ENCODE results near the gene TRIM54. TPM values are rescaled to one million over a fixed set of nuclear protein-coding genes. Genes with fewer than 3 reads are reported as not detected.

The TRIM54 gene
- total RNA-seq, 1 experiment from 2014 or later: 0.51 TPM

DNA sequence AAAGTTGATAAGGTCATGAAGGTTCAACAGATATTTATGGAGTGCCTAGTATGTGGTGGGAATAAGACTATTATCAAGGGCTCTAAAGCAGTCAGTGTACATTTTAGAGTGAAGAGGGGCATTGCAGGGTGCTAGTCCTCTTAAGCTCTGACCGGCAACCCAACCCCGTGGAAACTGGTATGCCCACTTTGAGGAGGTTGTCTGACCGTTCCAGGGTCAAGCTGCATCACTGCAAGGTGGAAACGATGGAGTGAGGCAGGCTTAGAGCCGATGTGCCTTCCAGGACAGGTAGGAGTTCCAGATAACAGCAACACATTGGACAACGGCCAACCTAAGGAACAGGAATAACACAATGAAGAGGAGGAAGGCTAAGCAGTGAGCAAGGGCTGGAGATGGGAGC is 27.4 kb downstream of the TRIM54 start:
- H3K36me3 ChIP-seq (ENCODE audit: low read depth, low read length): no peaks in the 10 kb centered on the region
- ChIA-PET CTCF (no interaction called here), POLR2A (ENCODE audit: unreplicated experiment) (no interaction called here)
- no peaks in the 10 kb centered on the region for H3K9me2 ChIP-seq (replicated peaks; ENCODE audit: low read length)
- H3F3A ChIP-seq (ENCODE audit: low read length, unreplicated experiment): no peaks in the 10 kb centered on the region
- H3K9me3 ChIP-seq (ENCODE audit: low read length): no peaks in the 10 kb centered on the region
- H3K27ac ChIP-seq (ENCODE audit: low read length): no peak overlapping the region
- TF ChIP-seq EZH2 (IDR thresholded peaks at IDR 0.05; ENCODE audit: low read length, unreplicated experiment): no peak
- no peak for TF ChIP-seq EZH2phosphoT487 (IDR thresholded peaks at IDR 0.05; ENCODE audit: borderline replicate concordance, low read length)
- TF ChIP-seq, protein P1, sequence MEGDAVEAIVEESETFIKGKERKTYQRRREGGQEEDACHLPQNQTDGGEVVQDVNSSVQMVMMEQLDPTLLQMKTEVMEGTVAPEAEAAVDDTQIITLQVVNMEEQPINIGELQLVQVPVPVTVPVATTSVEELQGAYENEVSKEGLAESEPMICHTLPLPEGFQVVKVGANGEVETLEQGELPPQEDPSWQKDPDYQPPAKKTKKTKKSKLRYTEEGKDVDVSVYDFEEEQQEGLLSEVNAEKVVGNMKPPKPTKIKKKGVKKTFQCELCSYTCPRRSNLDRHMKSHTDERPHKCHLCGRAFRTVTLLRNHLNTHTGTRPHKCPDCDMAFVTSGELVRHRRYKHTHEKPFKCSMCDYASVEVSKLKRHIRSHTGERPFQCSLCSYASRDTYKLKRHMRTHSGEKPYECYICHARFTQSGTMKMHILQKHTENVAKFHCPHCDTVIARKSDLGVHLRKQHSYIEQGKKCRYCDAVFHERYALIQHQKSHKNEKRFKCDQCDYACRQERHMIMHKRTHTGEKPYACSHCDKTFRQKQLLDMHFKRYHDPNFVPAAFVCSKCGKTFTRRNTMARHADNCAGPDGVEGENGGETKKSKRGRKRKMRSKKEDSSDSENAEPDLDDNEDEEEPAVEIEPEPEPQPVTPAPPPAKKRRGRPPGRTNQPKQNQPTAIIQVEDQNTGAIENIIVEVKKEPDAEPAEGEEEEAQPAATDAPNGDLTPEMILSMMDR (conservative IDR thresholded peaks at IDR 0.05; ENCODE audit: low read depth, low read length): no peak
- no peak overlapping the region for H3K9ac ChIP-seq (ENCODE audit: low read length)
- no peaks in the 10 kb centered on the region for H4K20me1 ChIP-seq (ENCODE audit: low read length)
- H3K4me3 ChIP-seq (ENCODE audit: low read length): no peak overlapping the region
- ATAC-seq (no peak), DNase-seq (no peak)
- H3K79me2 ChIP-seq (ENCODE audit: low read length): no peaks in the 10 kb centered on the region
- H2AFZ ChIP-seq (ENCODE audit: low read length): no peak overlapping the region
- H3K4me2 ChIP-seq (ENCODE audit: low read length): no peak overlapping the region
- intact Hi-C loops (cut with micrococcal nuclease): no loop called here
- H3K4me1 ChIP-seq (ENCODE audit: insufficient read depth, low read length): no peaks in the 10 kb centered on the region
- H3K27me3 ChIP-seq (ENCODE audit: low read length): no peaks in the 10 kb centered on the region
- TSS peak; percentile 45 for BruUV-seq (replicated peaks)

DNA sequence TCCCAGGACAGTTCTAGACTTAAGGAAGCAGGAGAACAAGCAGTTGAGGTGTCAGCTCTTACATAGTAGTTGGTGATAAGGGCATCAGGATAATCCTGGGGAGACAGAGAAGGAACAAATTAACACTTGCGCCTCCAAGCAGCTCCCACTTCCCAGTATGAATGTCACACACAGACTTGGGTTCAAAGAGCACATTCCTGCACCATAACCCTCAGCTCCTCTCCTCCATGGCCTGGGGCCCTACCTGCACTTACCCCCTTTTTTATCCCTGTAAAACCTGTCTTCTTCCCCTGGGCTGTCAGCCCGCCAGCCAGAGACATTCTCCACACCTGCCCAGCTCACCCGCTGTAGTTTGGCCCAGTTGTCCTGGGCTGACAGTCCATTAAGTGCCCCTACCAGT is 29.9 kb downstream of the TRIM54 start:
- intact Hi-C loops (cut with micrococcal nuclease): no loop called here
- H3K4me3 ChIP-seq (ENCODE audit: low read length): no peak overlapping the region
- H3K9ac ChIP-seq (ENCODE audit: low read length): no peak overlapping the region
- H3F3A ChIP-seq (ENCODE audit: low read length, unreplicated experiment): no peaks in the 10 kb centered on the region
- POLR2A ChIA-PET (ENCODE audit: unreplicated experiment): no interaction called here
- no peak overlapping the region for H3K4me2 ChIP-seq (ENCODE audit: low read length)
- H3K79me2 ChIP-seq (ENCODE audit: low read length): no peaks in the 10 kb centered on the region
- no peak for TF ChIP-seq EZH2 (IDR thresholded peaks at IDR 0.05; ENCODE audit: low read length, unreplicated experiment)
- TF ChIP-seq, protein P1 (conservative IDR thresholded peaks at IDR 0.05; ENCODE audit: low read depth, low read length): no peak
- TF ChIP-seq EZH2phosphoT487 (IDR thresholded peaks at IDR 0.05; ENCODE audit: borderline replicate concordance, low read length): no peak
- no peaks in the 10 kb centered on the region for H3K36me3 ChIP-seq (ENCODE audit: low read depth, low read length)
- no peak overlapping the region for H3K27ac ChIP-seq (ENCODE audit: low read length)
- H3K27me3 ChIP-seq (ENCODE audit: low read length): no peaks in the 10 kb centered on the region
- no peak overlapping the region for H2AFZ ChIP-seq (ENCODE audit: low read length)
- DNase-seq: no peak
- no peaks in the 10 kb centered on the region for H3K9me3 ChIP-seq (ENCODE audit: low read length)
- no peaks in the 10 kb centered on the region for H3K9me2 ChIP-seq (replicated peaks; ENCODE audit: low read length)
- CTCF ChIA-PET: no interaction called here
- H3K4me1 ChIP-seq (ENCODE audit: insufficient read depth, low read length): no peaks in the 10 kb centered on the region
- no peaks in the 10 kb centered on the region for H4K20me1 ChIP-seq (ENCODE audit: low read length)
- no TSS peak for BruUV-seq (replicated peaks)
- ATAC-seq: no peak

DNA sequence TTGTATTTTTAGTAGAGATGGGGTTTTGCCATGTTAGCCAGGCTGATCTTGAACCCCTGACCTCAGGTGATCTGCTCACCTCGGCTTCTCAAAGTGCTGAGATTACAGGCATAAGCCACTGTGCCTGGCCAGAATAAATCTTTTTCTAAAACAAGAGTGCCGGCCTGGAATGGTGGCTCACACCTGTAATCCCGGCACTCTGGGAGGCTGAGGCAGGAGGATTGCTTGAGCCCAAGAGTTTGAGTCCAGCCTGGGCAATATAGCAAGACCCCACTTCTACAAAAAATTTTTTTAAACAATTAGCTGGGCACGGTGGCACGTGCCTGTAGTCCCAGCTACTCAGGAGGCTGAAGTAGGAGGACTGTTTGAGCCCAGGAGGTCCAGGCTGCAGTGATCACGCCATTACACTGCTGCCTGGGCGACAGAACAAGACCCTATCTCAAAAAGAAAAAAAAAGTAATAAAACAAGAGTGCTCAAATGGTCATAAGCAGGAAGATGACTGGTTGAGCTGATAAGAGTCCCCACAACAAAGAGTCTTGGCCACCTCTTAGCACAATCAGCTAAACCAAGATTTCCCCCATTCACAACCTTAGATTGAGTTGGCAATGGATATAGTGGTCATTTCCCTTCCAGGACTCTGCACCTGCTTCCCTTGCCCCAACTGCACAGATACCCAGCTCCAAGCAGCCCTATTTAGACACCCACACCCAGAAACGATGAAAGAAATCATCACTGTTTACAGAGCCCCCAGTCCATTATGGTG is 31.8 kb downstream of the TRIM54 start:
- Histone ChIP-seq H3K9me2 (replicated peaks; ENCODE audit: low read length) (no peaks in the 10 kb centered on the region), H3K36me3 (ENCODE audit: low read depth, low read length) (no peaks in the 10 kb centered on the region), H3K27me3 (ENCODE audit: low read length) (no peaks in the 10 kb centered on the region), H3K4me2 (ENCODE audit: low read length) (no peak overlapping the region), H3K4me3 (ENCODE audit: low read length) (no peak overlapping the region), H4K20me1 (ENCODE audit: low read length) (no peaks in the 10 kb centered on the region), H2AFZ (ENCODE audit: low read length) (no peak overlapping the region), H3K4me1 (ENCODE audit: insufficient read depth, low read length) (no peaks in the 10 kb centered on the region), H3K9ac (ENCODE audit: low read length) (no peak overlapping the region), H3K79me2 (ENCODE audit: low read length) (no peaks in the 10 kb centered on the region), H3F3A (ENCODE audit: low read length, unreplicated experiment) (no peaks in the 10 kb centered on the region), H3K9me3 (ENCODE audit: low read length) (no peaks in the 10 kb centered on the region), H3K27ac (ENCODE audit: low read length) (no peak overlapping the region)
- DNase-seq: no peak
- BruUV-seq (replicated peaks): no TSS peak
- intact Hi-C loops (cut with micrococcal nuclease): no loop called here
- ChIA-PET CTCF (no interaction called here), POLR2A (ENCODE audit: unreplicated experiment) (no interaction called here)
- TF ChIP-seq, protein P1 (conservative IDR thresholded peaks at IDR 0.05; ENCODE audit: low read depth, low read length): no peak
- TF ChIP-seq EZH2 (IDR thresholded peaks at IDR 0.05; ENCODE audit: low read length, unreplicated experiment) (no peak), EZH2phosphoT487 (IDR thresholded peaks at IDR 0.05; ENCODE audit: borderline replicate concordance, low read length) (no peak)
- ATAC-seq: no peak

All from PC-3 (cell line).